ENCODE data around the gene SRP68.

The SRP68 gene

GRCh38 chr17:76053246-76054111 is 18.8 kb downstream of the SRP68 start:
- no peak for DNase-seq (ENCODE audit: extremely low spot score)
- TF ChIP-seq, protein P1, sequence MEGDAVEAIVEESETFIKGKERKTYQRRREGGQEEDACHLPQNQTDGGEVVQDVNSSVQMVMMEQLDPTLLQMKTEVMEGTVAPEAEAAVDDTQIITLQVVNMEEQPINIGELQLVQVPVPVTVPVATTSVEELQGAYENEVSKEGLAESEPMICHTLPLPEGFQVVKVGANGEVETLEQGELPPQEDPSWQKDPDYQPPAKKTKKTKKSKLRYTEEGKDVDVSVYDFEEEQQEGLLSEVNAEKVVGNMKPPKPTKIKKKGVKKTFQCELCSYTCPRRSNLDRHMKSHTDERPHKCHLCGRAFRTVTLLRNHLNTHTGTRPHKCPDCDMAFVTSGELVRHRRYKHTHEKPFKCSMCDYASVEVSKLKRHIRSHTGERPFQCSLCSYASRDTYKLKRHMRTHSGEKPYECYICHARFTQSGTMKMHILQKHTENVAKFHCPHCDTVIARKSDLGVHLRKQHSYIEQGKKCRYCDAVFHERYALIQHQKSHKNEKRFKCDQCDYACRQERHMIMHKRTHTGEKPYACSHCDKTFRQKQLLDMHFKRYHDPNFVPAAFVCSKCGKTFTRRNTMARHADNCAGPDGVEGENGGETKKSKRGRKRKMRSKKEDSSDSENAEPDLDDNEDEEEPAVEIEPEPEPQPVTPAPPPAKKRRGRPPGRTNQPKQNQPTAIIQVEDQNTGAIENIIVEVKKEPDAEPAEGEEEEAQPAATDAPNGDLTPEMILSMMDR (IDR thresholded peaks at IDR 0.05; ENCODE audit: control extremely low read depth, extremely low read depth, low read depth, missing control alignments): no peak
- CTCF ChIA-PET: interaction anchor here (0.8 kb wide), 1 partner anchor 344 kb away, joined by 3 read pairs; no protein-coding TSS in a partner anchor
- POLR2A ChIA-PET: no interaction called here

DNA sequence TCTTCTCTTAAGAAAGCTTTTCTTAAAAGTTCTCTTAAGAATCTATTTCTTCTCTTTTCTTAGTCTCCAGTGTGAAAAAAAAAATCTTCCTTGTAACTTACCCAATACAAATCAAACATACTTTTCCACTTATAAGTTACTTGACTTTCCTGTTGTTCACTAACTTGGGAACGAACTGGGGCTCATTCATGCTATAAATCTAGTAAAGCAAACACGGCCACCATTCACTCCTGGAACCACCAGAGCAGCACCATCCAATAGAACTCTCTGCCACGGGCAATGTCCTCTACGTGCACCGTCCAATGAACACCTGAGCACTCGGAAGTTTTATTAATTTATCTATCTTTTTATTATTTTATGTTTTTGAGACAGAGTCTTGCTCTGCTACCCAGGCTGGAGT is 20.8 kb downstream of the SRP68 start:
- CTCF ChIA-PET: interaction anchor here (1.2 to 1.9 kb wide), 2 partner anchors 10 to 38 kb away, joined by 4 to 6 read pairs; no protein-coding TSS in a partner anchor
- POLR2A ChIA-PET: no interaction called here
- TF ChIP-seq, protein P1 (IDR thresholded peaks at IDR 0.05; ENCODE audit: control extremely low read depth, extremely low read depth, low read depth, missing control alignments): no peak

DNA sequence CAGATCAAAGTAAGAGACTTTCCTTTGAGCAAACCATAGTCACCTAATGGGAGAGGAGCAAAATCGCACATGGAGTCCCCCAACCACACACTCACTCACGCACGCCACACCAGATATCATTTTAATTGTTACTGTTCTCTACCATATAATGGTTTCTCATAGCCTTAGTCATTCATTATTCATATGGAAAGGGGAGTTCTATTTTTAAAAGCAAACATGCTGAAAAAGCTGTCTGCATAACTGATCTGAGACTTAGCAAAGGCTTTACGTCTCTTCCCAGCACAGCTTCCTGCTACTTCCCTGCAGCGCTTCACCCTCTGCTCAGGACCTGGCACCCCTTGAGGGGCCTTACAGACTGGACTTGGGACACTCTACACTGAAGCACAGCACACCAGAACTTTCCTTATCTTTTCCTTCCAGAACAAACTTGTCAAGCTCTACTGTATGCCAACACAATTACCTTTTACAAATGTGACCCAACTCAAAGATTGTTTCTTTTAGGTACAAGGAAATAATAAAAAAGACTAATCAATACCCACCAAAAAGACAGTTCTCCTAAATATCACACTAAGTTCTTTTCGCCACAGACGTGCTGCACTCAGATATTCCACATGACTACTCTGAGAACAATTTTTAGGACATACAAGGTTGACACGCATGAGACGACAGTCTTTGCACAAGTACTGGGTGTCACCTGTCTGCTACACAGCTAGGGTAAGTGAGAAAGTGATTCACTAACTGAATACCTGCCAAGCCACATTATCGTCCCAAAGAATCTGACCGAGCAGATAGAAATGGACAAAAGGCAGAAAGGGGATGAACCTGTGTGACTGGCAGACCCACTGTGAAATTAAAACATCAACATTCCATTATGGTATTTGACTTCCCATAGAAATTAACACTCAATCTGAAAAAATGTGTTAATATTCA is 21.5 kb downstream of the SRP68 start:
- TF ChIP-seq, protein P1 (IDR thresholded peaks at IDR 0.05; ENCODE audit: control extremely low read depth, extremely low read depth, low read depth, missing control alignments): no peak
- ChIA-PET POLR2A (no interaction called here), CTCF (interaction anchor here (1.2 to 1.9 kb wide), 3 partner anchors 10 to 37 kb away, joined by 4 to 6 read pairs (median 4); no protein-coding TSS in a partner anchor)
- DNase-seq (ENCODE audit: extremely low spot score): no peak

More for the DNA sequence above, 20.8 kb downstream of the SRP68 start:
- no peak for DNase-seq (ENCODE audit: extremely low spot score)

- TF ChIP-seq, protein P1 (IDR thresholded peaks at IDR 0.05; ENCODE audit: control extremely low read depth, extremely low read depth, low read depth, missing control alignments): no peak
- POLR2A ChIA-PET: no interaction called here
- CTCF ChIA-PET: interaction anchor here (0.9 to 1.7 kb wide), 3 partner anchors 11 to 45 kb away, joined by 3 to 6 read pairs (median 4); no protein-coding TSS in a partner anchor
- no peak for DNase-seq (ENCODE audit: extremely low spot score)
These were observed 22.3 kb downstream of the SRP68 start for GRCh38 chr17:76049836-76050537.

- CTCF ChIA-PET: interaction anchor here (0.9 to 1.7 kb wide), 3 partner anchors 12 to 44 kb away, joined by 3 to 6 read pairs (median 4); no protein-coding TSS in a partner anchor
- POLR2A ChIA-PET: no interaction called here
- DNase-seq (ENCODE audit: extremely low spot score): no peak
- TF ChIP-seq, protein P1 (IDR thresholded peaks at IDR 0.05; ENCODE audit: control extremely low read depth, extremely low read depth, low read depth, missing control alignments): no peak
These were observed 23.1 kb downstream of the SRP68 start for GRCh38 chr17:76049239-76049638.

All from GM10248 (cell line).